Astrocyte (in vitro differentiated cells and primary cell): ENCODE data around the gene CLEC2B. TPM values are rescaled to one million over a fixed set of nuclear protein-coding genes. Genes with fewer than 3 reads are reported as not detected.

ENCODE experiments used
- DNase-seq: peaks from one replicate; pipeline ENCODE4 v3.0.0-alpha.2; 2010; ENCODE audit warnings: low read depth
- FAIRE-seq: peaks from 2 replicates; lab custom pipeline; 2011; peaks lifted over from hg19 to GRCh38; lab: Jason Lieb, UNC
- H2AFZ ChIP-seq: 2 replicates; pipeline ENCODE4 v1.6.0; 2012; ENCODE audit warnings: low read depth, low read length, inconsistent platforms
- H3K27ac ChIP-seq: 2 replicates; pipeline ENCODE4 v1.5.1; 2011; ENCODE audit warnings: low read depth, low read length, inconsistent platforms
- H3K27me3 ChIP-seq: 2 replicates; pipeline ENCODE4 v1.6.0; 2011; ENCODE audit warnings: low read length, inconsistent platforms; ENCODE audit not compliant: insufficient read depth
- H3K36me3 ChIP-seq: 2 replicates; pipeline ENCODE4 v1.5.1; 2011; ENCODE audit warnings: low read length, inconsistent platforms; ENCODE audit not compliant: insufficient read depth
- H3K4me1 ChIP-seq: 2 replicates; pipeline ENCODE4 v1.5.1; 2011; ENCODE audit warnings: low read length, inconsistent platforms; ENCODE audit not compliant: insufficient read depth
- H3K4me2 ChIP-seq: 2 replicates; pipeline ENCODE4 v1.6.0; 2012; ENCODE audit warnings: low read length, inconsistent platforms
- H3K4me3 ChIP-seq: 2 replicates; pipeline ENCODE4 v1.5.1; 2011; ENCODE audit warnings: low read depth, mild to moderate bottlenecking, low read length, inconsistent platforms; ENCODE audit not compliant: insufficient read depth
- H3K79me2 ChIP-seq: 2 replicates; pipeline ENCODE4 v1.6.0; 2012; ENCODE audit warnings: mild to moderate bottlenecking, low read length, inconsistent platforms; ENCODE audit not compliant: insufficient read depth
- H3K9ac ChIP-seq: 2 replicates; pipeline ENCODE4 v1.6.0; 2012; ENCODE audit warnings: mild to moderate bottlenecking, low read length, inconsistent platforms
- H3K9me3 ChIP-seq: 2 replicates; pipeline ENCODE4 v1.5.1; 2012; ENCODE audit warnings: low read depth, mild to moderate bottlenecking, low read length, inconsistent platforms; ENCODE audit not compliant: insufficient read depth
- H4K20me1 ChIP-seq: 2 replicates; pipeline ENCODE4 v1.6.0; 2012; ENCODE audit warnings: low read length, inconsistent platforms; ENCODE audit not compliant: insufficient read depth
- H3K27ac Mint-ChIP-seq: one replicate; pipeline ENCODE4 v1.8.0; 2021; ENCODE audit warnings: mild to moderate bottlenecking, mixed read lengths; ENCODE audit not compliant: unreplicated experiment
- H3K27me3 Mint-ChIP-seq: one replicate; pipeline ENCODE4 v1.8.0; 2021; ENCODE audit warnings: low read depth, mixed read lengths; ENCODE audit not compliant: unreplicated experiment
- H3K36me3 Mint-ChIP-seq: one replicate; pipeline ENCODE4 v1.8.0; 2021; ENCODE audit warnings: low read depth, mixed read lengths; ENCODE audit not compliant: unreplicated experiment
- H3K4me1 Mint-ChIP-seq: one replicate; pipeline ENCODE4 v1.8.0; 2021; ENCODE audit warnings: low read depth, mixed read lengths; ENCODE audit not compliant: unreplicated experiment
- H3K4me3 Mint-ChIP-seq: one replicate; pipeline ENCODE4 v1.8.0; 2021; ENCODE audit warnings: mild to moderate bottlenecking, moderate library complexity, mixed read lengths; ENCODE audit not compliant: unreplicated experiment
- H3K9me3 Mint-ChIP-seq: one replicate; pipeline ENCODE4 v1.8.0; 2021; ENCODE audit warnings: mild to moderate bottlenecking, mixed read lengths; ENCODE audit not compliant: unreplicated experiment
- CTCF ChIP-seq: IDR thresholded peaks from 2 replicates; pipeline ENCODE4 v1.5.1; 2011; ENCODE audit warnings: low read depth, mild to moderate bottlenecking, inconsistent platforms, low read length, moderate library complexity; ENCODE audit not compliant: insufficient read depth
- EZH2 ChIP-seq: IDR thresholded peaks from 2 replicates; pipeline ENCODE4 v1.6.1; 2012; ENCODE audit warnings: mild to moderate bottlenecking, low read length, inconsistent platforms; ENCODE audit not compliant: insufficient read depth
- total RNA-seq: library from RNA; stranded (reverse); gene quantifications from 2 replicates; pipeline ENCODE4 v1.2.1, GENCODE V29; 2021

The CLEC2B gene
- total RNA-seq, 1 donor from 2014 or later = not detected

GRCh38 chr12:9809866-9810265 is 59.3 kb downstream of the CLEC2B start:
- TF ChIP-seq CTCF = no peak
- no peak for TF ChIP-seq EZH2
- DNase-seq (no peak), FAIRE-seq (no peak)
- Histone ChIP-seq H3K9me3 (no peaks in the 10 kb centered on the region), H3K79me2 (no peaks in the 10 kb centered on the region), H3K4me2 (no peak overlapping the region), H3K27ac (no peak overlapping the region), H3K4me1 (no peaks in the 10 kb centered on the region), H4K20me1 (no peaks in the 10 kb centered on the region), H3K4me3 (no peak overlapping the region), H2AFZ (no peak overlapping the region), H3K9ac (no peak overlapping the region), H3K36me3 (no peaks in the 10 kb centered on the region), H3K27me3 (peaks cover 3% of the 10 kb centered on the region)
- H3K27me3 Mint-ChIP-seq = no peaks in the 10 kb centered on the region
- no peak overlapping the region for H3K27ac Mint-ChIP-seq
- no peak overlapping the region for H3K4me3 Mint-ChIP-seq
- H3K4me1 Mint-ChIP-seq = no peaks in the 10 kb centered on the region
- no peaks in the 10 kb centered on the region for H3K36me3 Mint-ChIP-seq
- no peaks in the 10 kb centered on the region for H3K9me3 Mint-ChIP-seq

- no peak for FAIRE-seq
- Histone ChIP-seq H3K9ac (no peak overlapping the region), H2AFZ (no peak overlapping the region), H3K27me3 (peaks cover 3% of the 10 kb centered on the region), H4K20me1 (no peaks in the 10 kb centered on the region), H3K36me3 (no peaks in the 10 kb centered on the region), H3K9me3 (no peaks in the 10 kb centered on the region), H3K27ac (no peak overlapping the region), H3K4me2 (no peak overlapping the region), H3K4me3 (no peak overlapping the region), H3K4me1 (no peaks in the 10 kb centered on the region), H3K79me2 (no peaks in the 10 kb centered on the region)
- Mint-ChIP-seq H3K9me3 (no peaks in the 10 kb centered on the region), H3K4me3 (no peak overlapping the region), H3K36me3 (no peaks in the 10 kb centered on the region), H3K4me1 (no peaks in the 10 kb centered on the region), H3K27me3 (no peaks in the 10 kb centered on the region), H3K27ac (no peak overlapping the region)
- no peak for TF ChIP-seq CTCF
- no peak for TF ChIP-seq EZH2
- DNase-seq = no peak
These were observed 59.8 kb downstream of the CLEC2B start for GRCh38 chr12:9809338-9809737.

GRCh38 chr12:9808504-9808903 is 60.6 kb downstream of the CLEC2B start:
- no peak for TF ChIP-seq EZH2
- TF ChIP-seq CTCF = no peak
- Mint-ChIP-seq H3K27me3 (no peaks in the 10 kb centered on the region), H3K27ac (no peak overlapping the region), H3K36me3 (no peaks in the 10 kb centered on the region), H3K4me1 (no peaks in the 10 kb centered on the region), H3K9me3 (no peaks in the 10 kb centered on the region), H3K4me3 (no peak overlapping the region)
- DNase-seq (no peak), FAIRE-seq (no peak)
- H2AFZ ChIP-seq = no peak overlapping the region
- no peaks in the 10 kb centered on the region for H3K4me1 ChIP-seq
- no peaks in the 10 kb centered on the region for H4K20me1 ChIP-seq
- H3K4me3 ChIP-seq = no peak overlapping the region
- peaks cover 3% of the 10 kb centered on the region for H3K27me3 ChIP-seq
- H3K9me3 ChIP-seq = no peaks in the 10 kb centered on the region
- no peaks in the 10 kb centered on the region for H3K79me2 ChIP-seq
- H3K9ac ChIP-seq = no peak overlapping the region
- no peak overlapping the region for H3K27ac ChIP-seq
- H3K36me3 ChIP-seq = no peaks in the 10 kb centered on the region
- H3K4me2 ChIP-seq = no peak overlapping the region
